ENCODE measurements around the gene CCM2. TPM values are rescaled to one million over a fixed set of nuclear protein-coding genes. Genes with fewer than 3 reads are reported as not detected.

The CCM2 gene
- total RNA-seq, 1 donor from 2014 or later, result 33.8 TPM

GRCh38 chr7:45103958-45104843, 104.2 kb downstream of the CCM2 start:
- DNase-seq (ENCODE audit: extremely low spot score, unreplicated experiment), result no peak
- Mint-ChIP-seq H3K4me3 (no peak overlapping the region), H3K27ac (no peak overlapping the region), H3K9me3 (no peaks in the 10 kb centered on the region), H3K27me3 (no peaks in the 10 kb centered on the region), H3K4me1 (ENCODE audit: unreplicated experiment) (no peaks in the 10 kb centered on the region), H3K36me3 (peaks cover 11% of the 10 kb centered on the region)
- TF ChIP-seq, protein P1, sequence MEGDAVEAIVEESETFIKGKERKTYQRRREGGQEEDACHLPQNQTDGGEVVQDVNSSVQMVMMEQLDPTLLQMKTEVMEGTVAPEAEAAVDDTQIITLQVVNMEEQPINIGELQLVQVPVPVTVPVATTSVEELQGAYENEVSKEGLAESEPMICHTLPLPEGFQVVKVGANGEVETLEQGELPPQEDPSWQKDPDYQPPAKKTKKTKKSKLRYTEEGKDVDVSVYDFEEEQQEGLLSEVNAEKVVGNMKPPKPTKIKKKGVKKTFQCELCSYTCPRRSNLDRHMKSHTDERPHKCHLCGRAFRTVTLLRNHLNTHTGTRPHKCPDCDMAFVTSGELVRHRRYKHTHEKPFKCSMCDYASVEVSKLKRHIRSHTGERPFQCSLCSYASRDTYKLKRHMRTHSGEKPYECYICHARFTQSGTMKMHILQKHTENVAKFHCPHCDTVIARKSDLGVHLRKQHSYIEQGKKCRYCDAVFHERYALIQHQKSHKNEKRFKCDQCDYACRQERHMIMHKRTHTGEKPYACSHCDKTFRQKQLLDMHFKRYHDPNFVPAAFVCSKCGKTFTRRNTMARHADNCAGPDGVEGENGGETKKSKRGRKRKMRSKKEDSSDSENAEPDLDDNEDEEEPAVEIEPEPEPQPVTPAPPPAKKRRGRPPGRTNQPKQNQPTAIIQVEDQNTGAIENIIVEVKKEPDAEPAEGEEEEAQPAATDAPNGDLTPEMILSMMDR (conservative IDR thresholded peaks at IDR 0.05), result no peak

DNA sequence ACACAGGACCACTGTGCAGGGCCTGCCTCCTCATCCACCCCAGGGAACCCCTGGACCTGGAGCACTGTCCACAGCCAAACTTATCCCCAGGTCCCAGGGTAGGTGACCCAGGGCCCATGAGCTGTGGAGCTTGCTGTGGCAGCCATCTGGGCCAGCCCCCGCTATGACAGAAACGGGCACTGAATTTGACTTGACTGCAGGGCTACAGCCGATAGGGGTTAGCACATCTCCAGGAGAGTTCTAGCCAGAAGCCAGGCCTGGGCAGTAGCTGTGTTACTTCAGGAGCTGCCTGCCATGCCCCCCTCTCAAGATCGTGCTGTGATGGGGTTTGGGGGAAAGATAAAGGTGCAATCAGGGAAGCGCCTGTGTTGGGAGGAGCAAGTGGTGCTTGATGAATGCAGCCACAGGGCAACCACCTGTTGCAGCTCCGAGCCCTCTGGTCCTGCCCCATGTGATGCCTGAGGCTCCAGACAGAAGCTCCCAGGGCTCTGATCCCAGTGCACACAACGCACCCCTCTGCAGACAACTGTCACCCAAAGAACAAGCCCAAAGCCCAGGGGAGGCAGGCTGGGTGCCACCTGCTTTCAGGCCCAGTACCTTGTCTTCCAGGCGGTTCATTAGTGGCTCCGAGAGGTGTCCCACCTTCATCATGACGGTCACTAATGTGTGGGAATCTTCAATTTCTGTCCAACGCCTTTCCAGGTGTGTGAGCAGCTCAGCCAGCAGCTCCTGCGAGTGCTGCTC, 105.0 kb downstream of the CCM2 start:
- Mint-ChIP-seq H3K9me3 (no peaks in the 10 kb centered on the region), H3K27me3 (no peaks in the 10 kb centered on the region), H3K27ac (no peak overlapping the region), H3K4me3 (no peak overlapping the region), H3K4me1 (ENCODE audit: unreplicated experiment) (peaks cover 2% of the 10 kb centered on the region), H3K36me3 (peaks cover 11% of the 10 kb centered on the region)
- DNase-seq (ENCODE audit: extremely low spot score, unreplicated experiment), result no peak
- TF ChIP-seq, protein P1 (conservative IDR thresholded peaks at IDR 0.05), result no peak

DNA sequence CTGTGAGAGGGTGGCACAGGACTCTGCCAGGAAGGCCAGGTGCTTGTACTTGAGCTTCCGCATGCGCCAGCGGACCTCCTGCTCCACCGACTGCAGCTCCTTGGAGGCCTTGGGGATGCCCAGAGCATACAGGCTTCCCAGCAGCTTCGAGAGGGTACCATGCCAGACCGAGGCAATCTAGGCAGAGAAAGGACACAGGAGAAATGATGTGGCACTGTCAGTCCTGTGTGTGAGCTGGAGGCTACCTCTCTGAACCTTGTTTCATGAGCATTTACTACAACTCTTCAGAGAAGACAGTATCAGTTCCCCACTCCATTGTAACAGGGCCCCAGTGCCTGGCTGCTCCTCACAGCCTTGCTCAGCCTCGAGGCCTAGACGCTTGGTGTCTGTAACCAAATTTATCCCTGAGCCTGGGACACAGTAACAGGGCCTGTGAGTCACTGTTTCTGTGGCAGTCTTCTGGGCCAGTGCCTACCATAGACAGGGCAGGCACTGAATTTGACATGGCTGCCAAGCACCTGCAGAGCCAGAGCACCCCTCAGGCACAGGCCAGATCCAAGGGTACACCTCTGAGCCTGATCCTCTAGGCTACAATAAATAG, 105.7 kb downstream of the CCM2 start:
- Mint-ChIP-seq H3K4me1 (ENCODE audit: unreplicated experiment) (peaks cover 5% of the 10 kb centered on the region), H3K27me3 (no peaks in the 10 kb centered on the region), H3K9me3 (no peaks in the 10 kb centered on the region), H3K4me3 (no peak overlapping the region), H3K36me3 (peaks cover 11% of the 10 kb centered on the region), H3K27ac (no peak overlapping the region)
- no peak for DNase-seq (ENCODE audit: extremely low spot score, unreplicated experiment)
- TF ChIP-seq, protein P1 (conservative IDR thresholded peaks at IDR 0.05), result no peak

DNA sequence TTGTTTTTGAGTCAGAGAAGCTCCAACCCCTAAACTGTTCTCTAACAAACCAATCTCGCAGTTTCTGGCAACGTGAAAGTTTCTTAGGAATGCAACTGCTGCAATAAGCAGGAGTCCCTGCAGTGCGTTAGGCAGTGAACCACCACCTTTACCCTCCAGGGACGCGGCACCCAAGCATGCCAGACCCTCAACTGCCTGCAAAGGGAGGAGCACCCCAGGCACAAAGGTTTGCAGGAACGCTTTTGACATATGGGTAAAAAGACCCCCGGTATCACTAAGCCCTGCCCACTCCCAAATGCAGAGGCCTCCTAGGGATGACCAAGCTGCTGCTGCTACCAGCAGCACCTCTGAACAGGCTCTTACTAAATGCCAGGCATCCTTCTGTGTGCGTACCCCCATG, 106.8 kb downstream of the CCM2 start:
- Mint-ChIP-seq H3K27ac (no peak overlapping the region), H3K4me1 (ENCODE audit: unreplicated experiment) (peaks cover 10% of the 10 kb centered on the region), H3K9me3 (no peaks in the 10 kb centered on the region), H3K4me3 (no peak overlapping the region), H3K27me3 (peaks cover 3% of the 10 kb centered on the region), H3K36me3 (peaks cover 15% of the 10 kb centered on the region)
- no peak for DNase-seq (ENCODE audit: extremely low spot score, unreplicated experiment)
- TF ChIP-seq, protein P1 (conservative IDR thresholded peaks at IDR 0.05), result no peak

- Mint-ChIP-seq H3K9me3 (no peaks in the 10 kb centered on the region), H3K4me3 (no peak overlapping the region), H3K27ac (peak overlapping the region; percentile 72), H3K27me3 (peaks cover 3% of the 10 kb centered on the region), H3K36me3 (peaks cover 15% of the 10 kb centered on the region), H3K4me1 (ENCODE audit: unreplicated experiment) (peaks cover 13% of the 10 kb centered on the region)
- TF ChIP-seq, protein P1 (conservative IDR thresholded peaks at IDR 0.05), result no peak
- DNase-seq (ENCODE audit: extremely low spot score, unreplicated experiment), result no peak
Measured at GRCh38 chr7:45107356-45107755, 107.4 kb downstream of the CCM2 start.

Data from type B pancreatic cell (in vitro differentiated cells).